Mucosa of stomach (tissue), 1 donor: ENCODE results near the gene C2orf92.

ENCODE experiments used
- H3K27me3 ChIP-seq: one replicate; pipeline ENCODE4 v1.7.0; 2013; ENCODE audit warnings: mild to moderate bottlenecking, low read length; ENCODE audit not compliant: control insufficient read depth, insufficient read depth
- H3K36me3 ChIP-seq: one replicate; pipeline ENCODE4 v1.7.0; 2013; ENCODE audit warnings: low read length; ENCODE audit not compliant: control insufficient read depth, insufficient read depth
- H3K4me1 ChIP-seq: one replicate; pipeline ENCODE4 v1.7.0; 2013; ENCODE audit warnings: mild to moderate bottlenecking, low read length; ENCODE audit not compliant: control insufficient read depth, insufficient read depth
- H3K4me3 ChIP-seq: one replicate; pipeline ENCODE4 v1.7.0; 2013; ENCODE audit warnings: low read length
- H3K9ac ChIP-seq: one replicate; pipeline ENCODE4 v1.7.0; 2013; ENCODE audit warnings: mild to moderate bottlenecking, low read length, moderate library complexity
- H3K9me3 ChIP-seq: one replicate; pipeline ENCODE4 v1.7.0; 2013; ENCODE audit warnings: mild to moderate bottlenecking, low read length, moderate library complexity; ENCODE audit not compliant: control insufficient read depth
- donor health status: Pancreatic carcinoma.

The C2orf92 gene

DNA sequence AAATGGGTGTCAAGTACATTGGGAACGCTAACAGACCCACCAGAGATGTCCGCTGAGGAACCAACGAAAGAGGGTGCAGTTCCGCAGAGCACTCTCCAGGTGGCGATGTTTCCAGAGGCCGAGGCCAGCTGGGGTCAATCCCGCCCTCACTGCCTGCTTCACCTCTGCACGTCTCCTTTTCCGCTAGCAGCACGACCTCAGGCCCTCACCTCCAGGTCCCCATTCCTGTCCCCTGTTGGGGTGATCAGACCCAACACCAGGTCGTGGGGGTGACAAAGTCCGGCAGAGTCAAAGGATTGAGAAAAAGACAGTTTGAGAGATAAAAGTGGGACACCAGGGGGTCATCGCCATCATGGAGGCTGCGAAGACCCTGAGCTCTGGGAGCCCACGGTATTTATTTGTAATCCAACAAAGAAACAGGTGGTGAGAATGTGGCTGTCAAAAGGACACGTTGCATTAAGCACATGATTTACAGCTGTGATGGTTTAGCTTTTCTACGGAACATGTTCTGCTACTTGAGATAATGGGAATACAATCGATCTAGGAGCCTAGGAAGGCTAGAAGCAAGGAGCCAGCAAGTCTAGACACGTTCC is 71.2 kb downstream of the C2orf92 start:
- H3K36me3 ChIP-seq = peaks cover 7% of the 10 kb centered on the region
- H3K4me3 ChIP-seq = no peak overlapping the region
- peaks cover 4% of the 10 kb centered on the region for H3K4me1 ChIP-seq
- H3K27me3 ChIP-seq = no peaks in the 10 kb centered on the region
- H3K9me3 ChIP-seq = no peaks in the 10 kb centered on the region
- H3K9ac ChIP-seq = no peak overlapping the region

- no peak overlapping the region for H3K9ac ChIP-seq
These were observed 71.7 kb downstream of the C2orf92 start for GRCh38 chr2:97741251-97741650.

DNA sequence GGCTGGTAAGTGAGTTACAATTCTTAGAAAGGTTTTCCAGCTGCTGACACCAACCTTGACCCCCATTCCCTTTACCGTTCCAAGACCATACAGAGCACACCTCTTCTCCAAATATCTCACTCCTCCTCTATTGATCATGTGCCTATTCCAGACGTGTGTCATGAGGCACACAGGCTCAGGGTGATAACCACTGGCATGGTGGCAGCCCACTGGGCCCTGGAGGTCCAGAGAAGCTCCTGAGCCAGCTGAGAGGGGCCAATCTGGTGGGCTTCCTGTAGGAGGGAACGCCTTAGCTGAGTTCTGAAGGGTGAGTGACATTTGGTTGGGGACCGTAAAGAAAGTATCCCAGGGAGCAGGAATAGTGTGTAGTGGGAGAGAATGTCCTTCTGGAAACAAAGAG is 72.2 kb downstream of the C2orf92 start:
- Histone ChIP-seq H3K9ac (no peak overlapping the region), H3K9me3 (no peaks in the 10 kb centered on the region), H3K4me3 (no peak overlapping the region), H3K36me3 (peaks cover 7% of the 10 kb centered on the region), H3K27me3 (no peaks in the 10 kb centered on the region), H3K4me1 (peaks cover 4% of the 10 kb centered on the region)

More at GRCh38 chr2:97741251-97741650, 71.7 kb downstream of the C2orf92 start:
- Histone ChIP-seq H3K4me1 (peaks cover 4% of the 10 kb centered on the region), H3K9me3 (no peaks in the 10 kb centered on the region), H3K27me3 (no peaks in the 10 kb centered on the region), H3K36me3 (peaks cover 7% of the 10 kb centered on the region), H3K4me3 (no peak overlapping the region)

DNA sequence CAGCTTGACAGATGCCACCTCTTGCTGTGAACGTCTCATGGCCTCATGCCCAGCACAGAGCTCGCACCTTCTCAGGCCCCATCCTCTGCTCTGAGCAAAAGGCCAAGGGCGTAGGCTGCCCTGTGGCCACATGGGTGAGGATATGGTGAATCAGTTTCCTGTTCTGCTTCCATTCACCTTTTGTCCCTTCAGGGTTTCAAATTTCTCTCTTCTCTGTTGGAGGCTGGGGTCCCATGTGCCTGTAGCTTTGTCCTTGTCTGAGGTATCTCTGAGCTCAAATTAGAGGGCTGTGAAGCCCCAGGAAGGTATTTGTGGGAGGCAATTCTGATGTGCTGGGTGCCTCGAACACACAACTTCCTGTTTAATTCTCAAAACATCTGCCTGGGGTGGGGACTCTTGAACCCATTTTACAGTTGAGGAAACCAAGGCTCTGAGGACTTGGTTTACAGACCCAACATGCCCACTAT is 72.9 kb downstream of the C2orf92 start:
- Histone ChIP-seq H3K4me3 (no peak overlapping the region), H3K9me3 (no peaks in the 10 kb centered on the region), H3K27me3 (no peaks in the 10 kb centered on the region), H3K36me3 (peaks cover 7% of the 10 kb centered on the region), H3K9ac (no peak overlapping the region), H3K4me1 (peaks cover 4% of the 10 kb centered on the region)

GRCh38 chr2:97743913-97744312 is 74.4 kb downstream of the C2orf92 start:
- H3K9me3 ChIP-seq = no peaks in the 10 kb centered on the region
- no peak overlapping the region for H3K9ac ChIP-seq
- H3K36me3 ChIP-seq = peaks cover 7% of the 10 kb centered on the region
- H3K4me3 ChIP-seq = no peak overlapping the region
- no peaks in the 10 kb centered on the region for H3K27me3 ChIP-seq
- H3K4me1 ChIP-seq = peaks cover 4% of the 10 kb centered on the region

DNA sequence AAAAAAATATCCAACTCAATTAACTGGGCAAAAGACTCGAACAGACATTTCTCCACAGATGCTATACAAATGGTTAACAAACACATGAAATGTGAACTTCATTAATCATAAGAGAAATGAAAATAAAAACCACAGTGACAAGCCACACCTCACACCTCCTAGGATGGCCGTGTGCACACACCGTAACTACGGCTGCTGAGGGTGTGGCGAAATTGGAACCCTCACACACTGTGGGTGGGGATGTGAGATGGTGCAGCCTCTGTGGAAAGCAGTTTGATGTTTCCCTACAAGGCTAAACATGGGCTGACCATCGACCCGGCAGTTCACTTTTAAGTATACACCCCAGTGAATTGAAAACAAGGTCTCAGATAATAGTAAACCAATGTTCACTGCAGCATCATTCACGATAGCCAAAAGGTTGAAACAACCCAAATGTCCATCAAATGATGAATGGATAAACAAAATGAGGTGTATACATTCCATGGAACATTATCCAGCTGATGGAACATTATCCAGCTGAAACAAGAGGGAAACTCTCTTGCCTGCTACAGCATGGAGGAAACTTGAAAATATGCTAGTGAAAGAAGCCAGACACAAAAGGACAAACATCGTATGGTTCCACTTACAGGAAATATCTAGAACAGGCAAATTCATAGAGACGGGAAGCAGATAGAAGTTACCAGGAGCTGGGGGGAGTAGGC is 76.1 kb downstream of the C2orf92 start:
- no peaks in the 10 kb centered on the region for H3K27me3 ChIP-seq
- H3K9ac ChIP-seq = no peak overlapping the region
- no peak overlapping the region for H3K4me3 ChIP-seq
- peaks cover 8% of the 10 kb centered on the region for H3K36me3 ChIP-seq
- peaks cover 2% of the 10 kb centered on the region for H3K4me1 ChIP-seq
- no peaks in the 10 kb centered on the region for H3K9me3 ChIP-seq

GRCh38 chr2:97747285-97747684 is 77.8 kb downstream of the C2orf92 start:
- Histone ChIP-seq H3K4me1 (no peaks in the 10 kb centered on the region), H3K36me3 (peaks cover 15% of the 10 kb centered on the region), H3K4me3 (no peak overlapping the region), H3K9me3 (no peaks in the 10 kb centered on the region), H3K9ac (no peak overlapping the region), H3K27me3 (no peaks in the 10 kb centered on the region)

DNA sequence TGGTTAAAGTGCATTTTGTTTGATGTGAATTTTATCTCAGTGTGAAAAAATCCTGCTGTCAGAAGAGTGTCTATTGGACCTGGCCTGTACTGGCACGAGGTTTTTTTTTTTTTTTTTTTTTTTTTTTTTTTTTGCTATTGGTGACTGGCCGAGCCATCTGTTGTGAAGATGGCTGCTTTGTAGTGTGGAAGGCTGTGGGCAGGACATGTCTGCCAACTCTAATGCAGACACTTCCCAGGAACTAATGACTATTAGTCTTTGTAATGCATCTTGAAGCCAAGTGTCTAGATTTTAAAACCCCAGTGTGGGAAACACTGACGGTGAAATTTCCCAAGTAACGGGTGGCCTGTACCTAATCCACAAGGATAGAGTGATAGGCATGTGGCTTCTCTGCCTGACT is 78.2 kb downstream of the C2orf92 start:
- Histone ChIP-seq H3K36me3 (peaks cover 15% of the 10 kb centered on the region), H3K9me3 (no peaks in the 10 kb centered on the region), H3K9ac (no peak overlapping the region), H3K4me3 (no peak overlapping the region), H3K4me1 (no peaks in the 10 kb centered on the region), H3K27me3 (no peaks in the 10 kb centered on the region)

DNA sequence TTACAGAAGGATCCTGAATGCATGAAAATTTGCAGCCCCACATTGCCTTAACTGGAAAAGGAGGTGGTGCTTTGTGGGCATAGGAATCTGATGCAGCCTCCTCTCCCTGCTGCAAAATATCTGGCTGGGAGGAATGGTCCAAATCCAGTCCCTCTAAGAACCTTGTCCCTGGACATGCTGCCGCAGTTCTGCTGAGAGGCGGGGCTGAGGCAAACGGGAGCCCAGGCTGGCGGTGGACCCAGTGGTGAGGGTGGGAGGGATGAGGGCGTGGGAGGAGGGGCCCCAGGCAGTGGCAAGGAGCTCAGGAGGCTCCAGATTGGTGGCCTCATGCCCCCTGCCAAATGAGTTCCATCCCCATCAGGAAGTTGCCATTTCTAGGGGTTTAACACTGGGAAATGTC is 80.1 kb downstream of the C2orf92 start:
- H3K27me3 ChIP-seq = no peaks in the 10 kb centered on the region
- no peaks in the 10 kb centered on the region for H3K9me3 ChIP-seq
- peaks cover 7% of the 10 kb centered on the region for H3K36me3 ChIP-seq
- no peaks in the 10 kb centered on the region for H3K4me1 ChIP-seq
- no peak overlapping the region for H3K9ac ChIP-seq
- H3K4me3 ChIP-seq = no peak overlapping the region

- no peaks in the 10 kb centered on the region for H3K9me3 ChIP-seq
- no peaks in the 10 kb centered on the region for H3K4me1 ChIP-seq
These were observed 80.5 kb downstream of the C2orf92 start for GRCh38 chr2:97750017-97750416.

GRCh38 chr2:97751752-97752151 is 82.2 kb downstream of the C2orf92 start:
- Histone ChIP-seq H3K9me3 (no peaks in the 10 kb centered on the region), H3K36me3 (peaks cover 7% of the 10 kb centered on the region), H3K4me3 (no peak overlapping the region), H3K27me3 (no peaks in the 10 kb centered on the region), H3K9ac (no peak overlapping the region), H3K4me1 (no peaks in the 10 kb centered on the region)

More at GRCh38 chr2:97750017-97750416, 80.5 kb downstream of the C2orf92 start:
- H3K36me3 ChIP-seq = peaks cover 7% of the 10 kb centered on the region
- no peaks in the 10 kb centered on the region for H3K27me3 ChIP-seq
- no peak overlapping the region for H3K9ac ChIP-seq
- H3K4me3 ChIP-seq = no peak overlapping the region
